ENCODE data around the gene TIMP1. TPM values are rescaled to one million over a fixed set of nuclear protein-coding genes. Genes with fewer than 3 reads are reported as not detected.

Gene TIMP1
- 231 to 288 TPM (median 262 TPM) in 5 replicates for total RNA-seq (2022; extraction: Qiagen RNA extraction)

GRCh38 chrX:47581731-47582647 is at the start of gene TIMP1:
Gene TIMP1, plus strand, starts transcription at chrX:47582436. Its CDS starts 980 bp downstream, at chrX:47583416.

GRCh38 chrX:47560934-47561658 is 21.1 kb upstream of the TIMP1 start, which contains the start of gene ARAF:
Gene ARAF, plus strand, starts transcription at chrX:47561205. Its CDS starts 1,763 bp downstream, at chrX:47562968.

GRCh38 chrX:47619486-47620302 is 37.5 kb downstream of the TIMP1 start, which contains the start of gene SYN1:
Gene SYN1, minus strand, starts transcription at chrX:47619857. Its CDS starts 129 bp downstream, at chrX:47619728.

GRCh38 chrX:47629419-47630200 is 47.4 kb downstream of the TIMP1 start, which contains the start of gene CFP:
Gene CFP, minus strand, starts transcription at chrX:47629930. Its CDS starts 86 bp downstream, at chrX:47629844.

Other genes starting within 250 kb of the TIMP1 start
- 0.05 TPM in 1 of 5 replicates, not detected in the others for gene ZNF157, start 211.9 kb upstream of the TIMP1 start, total RNA-seq (2022; extraction: Qiagen RNA extraction)
- 3.3 to 5.8 TPM (median 3.6 TPM) in 5 replicates for gene ZNF41, start 99.2 kb upstream of the TIMP1 start, total RNA-seq (2022; extraction: Qiagen RNA extraction)
- 46.6 to 57.5 TPM (median 54.7 TPM) in 5 replicates for gene ARAF, start 21.2 kb upstream of the TIMP1 start, total RNA-seq (2022; extraction: Qiagen RNA extraction)
- gene SYN1, start 37.4 kb downstream of the TIMP1 start, total RNA-seq (2022; extraction: Qiagen RNA extraction): 0.13 to 0.56 TPM (median 0.26 TPM) in 5 replicates
- 0.17 to 0.89 TPM (median 0.64 TPM) in 5 replicates for gene CFP, start 47.5 kb downstream of the TIMP1 start, total RNA-seq (2022; extraction: Qiagen RNA extraction)
- gene ELK1, start 68.1 kb downstream of the TIMP1 start, total RNA-seq (2022; extraction: Qiagen RNA extraction): 34.9 to 38.6 TPM (median 35.6 TPM) in 5 replicates
- gene UXT, start 76.7 kb downstream of the TIMP1 start, total RNA-seq (2022; extraction: Qiagen RNA extraction): 142 to 194 TPM (median 182 TPM) in 5 replicates